GM13977 (cell line): ENCODE data around the gene SNAP47.

Experiments
- DNase-seq: peaks from one replicate; pipeline ENCODE4 v3.0.0; 2012; ENCODE audit warnings: low spot score
- in situ Hi-C: fragments of 300-500 bp; cut with MboI; formaldehyde crosslinking; loops from one replicate; pipeline ENCODE4 v1.12.0; 2022; ENCODE audit warnings: low sequenced_read_pairs, low pct_unique_long_range_greater_than_20kb, mixed read lengths, inconsistent platforms; ENCODE audit not compliant: unreplicated experiment
- TF ChIP-seq, protein P1 (sequence below): IDR thresholded peaks from 2 replicates; pipeline ENCODE4 v1.5.1; 2012; ENCODE audit warnings: mild to moderate bottlenecking, control low read depth; ENCODE audit not compliant: insufficient read depth; ENCODE audit errors: extremely low read depth, missing control alignments

The SNAP47 gene

GRCh38 chr1:227793079-227793947, 58.1 kb downstream of the SNAP47 start:
- in situ Hi-C loops, result no loop called here
- DNase-seq, result peak; percentile 8
- TF ChIP-seq, protein P1, sequence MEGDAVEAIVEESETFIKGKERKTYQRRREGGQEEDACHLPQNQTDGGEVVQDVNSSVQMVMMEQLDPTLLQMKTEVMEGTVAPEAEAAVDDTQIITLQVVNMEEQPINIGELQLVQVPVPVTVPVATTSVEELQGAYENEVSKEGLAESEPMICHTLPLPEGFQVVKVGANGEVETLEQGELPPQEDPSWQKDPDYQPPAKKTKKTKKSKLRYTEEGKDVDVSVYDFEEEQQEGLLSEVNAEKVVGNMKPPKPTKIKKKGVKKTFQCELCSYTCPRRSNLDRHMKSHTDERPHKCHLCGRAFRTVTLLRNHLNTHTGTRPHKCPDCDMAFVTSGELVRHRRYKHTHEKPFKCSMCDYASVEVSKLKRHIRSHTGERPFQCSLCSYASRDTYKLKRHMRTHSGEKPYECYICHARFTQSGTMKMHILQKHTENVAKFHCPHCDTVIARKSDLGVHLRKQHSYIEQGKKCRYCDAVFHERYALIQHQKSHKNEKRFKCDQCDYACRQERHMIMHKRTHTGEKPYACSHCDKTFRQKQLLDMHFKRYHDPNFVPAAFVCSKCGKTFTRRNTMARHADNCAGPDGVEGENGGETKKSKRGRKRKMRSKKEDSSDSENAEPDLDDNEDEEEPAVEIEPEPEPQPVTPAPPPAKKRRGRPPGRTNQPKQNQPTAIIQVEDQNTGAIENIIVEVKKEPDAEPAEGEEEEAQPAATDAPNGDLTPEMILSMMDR, result no peak

GRCh38 chr1:227793948-227794816, 58.9 kb downstream of the SNAP47 start:
- in situ Hi-C loops, result no loop called here
- TF ChIP-seq, protein P1, result no peak
- peak; percentile 5 for DNase-seq

GRCh38 chr1:227794817-227795192, 59.6 kb downstream of the SNAP47 start:
- in situ Hi-C loops, result no loop called here
- TF ChIP-seq, protein P1, result no peak
- no peak for DNase-seq

DNA sequence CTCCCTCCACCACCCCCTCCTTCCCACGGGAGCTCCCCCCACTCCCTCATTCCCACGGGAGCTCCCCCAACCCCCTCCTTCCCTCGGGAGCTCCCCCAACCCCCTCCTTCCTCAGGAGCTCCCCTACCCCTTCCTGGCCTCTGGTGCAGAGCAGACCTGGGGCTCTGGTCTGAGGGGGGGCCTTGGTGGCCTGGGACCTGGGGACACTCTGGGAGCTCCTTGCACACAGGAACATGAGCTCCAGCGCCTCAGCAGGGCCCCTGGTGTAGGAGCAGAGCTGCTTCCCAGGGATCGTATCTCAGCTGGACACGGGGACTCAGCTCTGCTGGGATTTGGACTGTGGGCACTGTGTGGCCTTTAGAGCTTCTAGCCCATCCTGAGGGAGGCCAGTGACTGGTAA, 60.5 kb downstream of the SNAP47 start:
- in situ Hi-C loops, result no loop called here
- TF ChIP-seq, protein P1, result no peak
- no peak for DNase-seq

- TF ChIP-seq, protein P1, result no peak
- in situ Hi-C loops, result no loop called here
- DNase-seq, result peak; percentile 8
Measured at GRCh38 chr1:227796359-227796915, 61.2 kb downstream of the SNAP47 start.

DNA sequence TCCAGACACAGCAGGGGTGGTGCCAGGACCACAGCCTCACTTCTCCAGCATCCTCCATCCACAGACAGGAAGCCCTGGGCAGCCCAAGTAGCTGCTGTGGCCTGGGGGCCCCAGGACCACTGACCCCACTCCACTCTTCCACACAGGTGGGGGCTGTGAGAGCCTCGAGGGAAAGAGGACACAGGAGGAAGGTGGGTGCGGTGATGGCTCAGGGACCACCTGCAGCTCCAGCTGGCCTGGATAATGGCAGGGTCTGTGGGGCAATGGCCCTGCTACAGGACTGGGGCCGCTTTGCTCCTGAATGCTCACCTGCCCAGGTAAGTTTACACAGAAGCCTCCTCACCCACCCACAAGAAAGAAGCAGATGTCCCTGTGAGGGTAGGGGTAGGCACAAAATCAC, 61.9 kb downstream of the SNAP47 start:
- in situ Hi-C loops, result no loop called here
- TF ChIP-seq, protein P1, result no peak
- no peak for DNase-seq
